HepG2 (cell line): ENCODE data around the gene GMPPA. TPM values are rescaled to one million over a fixed set of nuclear protein-coding genes. Genes with fewer than 3 reads are reported as not detected.

Experiments
- ATAC-seq: fragments of 200-7000 bp; cut with Tn5 transposase; 3 replicates; pipeline ENCODE4 v1.9.1; 2020; ENCODE audit warnings: mild to moderate bottlenecking, moderate library complexity
- BruUV-seq: library from RNA; stranded (reverse); fragments of 400-500 nt; replicated peaks from 2 replicates; lab custom pipeline; 2021; lab: Mats Ljungman, UMichigan
- CTCF ChIA-PET: fragments of 300-600 bp; formaldehyde crosslinking; extraction: SDS; loops from one replicate; lab custom pipeline; 2021; ENCODE audit warnings: low total read pairs, inconsistent platforms, low intra/inter-chr PET ratio; lab: Yijun Ruan, JAX
- POLR2A ChIA-PET: fragments of 350-600 bp; sonication (Branson Sonifier 250); formaldehyde crosslinking; loops from one replicate; lab custom pipeline; 2020; ENCODE audit warnings: antibody characterized with exemption, inconsistent platforms; lab: Yijun Ruan, JAX
- DNase-seq: peaks from one replicate; pipeline ENCODE4 v3.0.0-alpha.2; 2015; ENCODE audit warnings: low spot score
- FAIRE-seq: peaks from 3 replicates; lab custom pipeline; 2011; peaks lifted over from hg19 to GRCh38; lab: Jason Lieb, UNC
- H2AFZ ChIP-seq: one replicate; pipeline ENCODE4 v1.6.1; 2011; ENCODE audit warnings: low read length, inconsistent platforms
- H3K27ac ChIP-seq: fragments of 300-600 bp; 3 replicates; pipeline ENCODE4 v1.8.0; 2011; ENCODE audit warnings: mixed run types, mild to moderate bottlenecking, mixed read lengths, low read length, inconsistent platforms; ENCODE audit not compliant: insufficient read depth; ENCODE audit errors: extremely low read length
- H3K27me3 ChIP-seq, 2 experiments: fragments of 200-600 bp in 1 of 2; 2 replicates in 1 of 2; 3 replicates in 1 of 2; pipeline versions ENCODE4 v1.6.0 to v1.8.0; 2011; ENCODE audit warnings: low read length in 2 of 2, mild to moderate bottlenecking in 2 of 2, moderate library complexity in 2 of 2, inconsistent platforms in 1 of 2; ENCODE audit not compliant: insufficient read depth in 2 of 2, control insufficient read depth in 1 of 2
- H3K36me3 ChIP-seq, 2 experiments: fragments of 200-600 bp in 1 of 2; replicated peaks in 1 of 2; 2 replicates in 1 of 2; 3 replicates in 1 of 2; pipeline versions ENCODE4 v1.5.1 to v1.8.0; 2011; ENCODE audit warnings: low read length in 2 of 2, inconsistent platforms in 1 of 2; ENCODE audit not compliant: insufficient read depth in 2 of 2, control insufficient read depth in 1 of 2
- H3K4me1 ChIP-seq: 2 replicates; pipeline ENCODE4 v1.5.1; 2012; ENCODE audit warnings: low read length, inconsistent platforms; ENCODE audit not compliant: insufficient read depth
- H3K4me2 ChIP-seq: 2 replicates; pipeline ENCODE4 v1.6.0; 2011; ENCODE audit warnings: low read depth, low read length, inconsistent platforms
- H3K4me3 ChIP-seq, 3 experiments: fragments of 200-600 bp in 1 of 3; sonication (generic), shearing (Covaris generic) in 1 of 3; replicated peaks in 1 of 3; 2 replicates each; pipeline ENCODE4 v1.5.1; 2011 to 2016; ENCODE audit warnings: low read length in 3 of 3, inconsistent platforms in 2 of 3, low read depth in 2 of 3, mild to moderate bottlenecking in 2 of 3, control low read depth in 1 of 3, mixed read lengths in 1 of 3; ENCODE audit not compliant: insufficient read depth in 1 of 3
- H3K79me2 ChIP-seq: one replicate; pipeline ENCODE4 v1.6.1; 2011; ENCODE audit warnings: low read length, inconsistent platforms; ENCODE audit not compliant: insufficient read depth
- H3K9ac ChIP-seq: 2 replicates; pipeline ENCODE4 v1.6.0; 2011; ENCODE audit warnings: mild to moderate bottlenecking, low read depth, low read length, inconsistent platforms; ENCODE audit not compliant: insufficient read depth
- H3K9me3 ChIP-seq: 2 replicates; pipeline ENCODE4 v1.5.1; 2012; ENCODE audit warnings: mild to moderate bottlenecking, low read length
- H4K20me1 ChIP-seq: 2 replicates; pipeline ENCODE4 v1.6.0; 2011; ENCODE audit warnings: inconsistent platforms, mild to moderate bottlenecking, low read length, moderate library complexity; ENCODE audit not compliant: insufficient read depth
- EZH2 ChIP-seq: conservative IDR thresholded peaks from 2 replicates; pipeline ENCODE4 v1.6.1; 2012; ENCODE audit warnings: mild to moderate bottlenecking, low read depth, low read length, moderate library complexity
- FOSL2 ChIP-seq: sonication (generic); formaldehyde crosslinking; IDR thresholded peaks from 2 replicates; pipeline ENCODE4 v1.4.0; 2020; ENCODE audit warnings: missing genetic modification reagents
- MAFK ChIP-seq, 2 experiments: IDR thresholded peaks in 1 of 2; conservative IDR thresholded peaks in 1 of 2; 2 replicates each; pipeline ENCODE4 v1.6.1; 2011; ENCODE audit warnings: improper control_type of control experiment in 2 of 2, low read length in 2 of 2
- ZNF121 ChIP-seq: sonication (generic); formaldehyde crosslinking; IDR thresholded peaks from 2 replicates; pipeline ENCODE4 v1.5.0; 2020; ENCODE audit warnings: mild to moderate bottlenecking, missing genetic modification reagents
- ZNF367 ChIP-seq: sonication (generic); formaldehyde crosslinking; IDR thresholded peaks from 2 replicates; pipeline ENCODE4 v1.4.0; 2020; ENCODE audit warnings: missing genetic modification reagents, borderline replicate concordance
- WGBS: methylation state at CpG from one replicate; pipeline ENCODE4 v1.1.6; 2017; ENCODE audit warnings: low lambda C conversion rate; 5-methylcytosine and 5-hydroxymethylcytosine counted together
- in situ Hi-C: cut with HindIII; loops from 2 replicates; pipeline ENCODE4 v1.10.0; 2017; ENCODE audit warnings: low pct_unique_long_range_greater_than_20kb; ENCODE audit not compliant: extremely low pct_ligation_motif_present
- intact Hi-C: fragments of 100-400 bp; cut with micrococcal nuclease; formaldehyde crosslinking; loops from one replicate; pipeline ENCODE4 v1.10.0; 2022; ENCODE audit not compliant: unreplicated experiment
- polyA plus RNA-seq, 8 experiments: library from polyadenylated mRNA; depleted of rRNA in 3 of 8; stranded (reverse) in 7 of 8; unstranded in 1 of 8; fragments of >200 nt; fragmentation: Illumina TruSeq in 4 of 8; extraction: Trizol in 4 of 8; gene quantifications; 2 replicates each; pipeline versions ENCODE4 v1.2.1 to v1.2.3, GENCODE V29; 2011 to 2016; ENCODE audit warnings: low read depth in 4 of 8, missing spikeins in 1 of 8, mixed read lengths in 1 of 8; ENCODE audit not compliant: insufficient read depth in 1 of 8
- total RNA-seq, 5 experiments: library from RNA; depleted of rRNA; stranded (reverse); fragments of >200 nt; fragmentation: Illumina TruSeq; extraction: Trizol; gene quantifications; 2 replicates each; pipeline ENCODE4 v1.2.3, GENCODE V29; 2016; ENCODE audit warnings: low read depth in 1 of 5

GMPPA gene
- total and polyA plus RNA-seq, 2 of the 13 experiments (the other 11 are each of a cell fraction or from before 2014, with no cell fraction given): 81.1 to 106 TPM

DNA sequence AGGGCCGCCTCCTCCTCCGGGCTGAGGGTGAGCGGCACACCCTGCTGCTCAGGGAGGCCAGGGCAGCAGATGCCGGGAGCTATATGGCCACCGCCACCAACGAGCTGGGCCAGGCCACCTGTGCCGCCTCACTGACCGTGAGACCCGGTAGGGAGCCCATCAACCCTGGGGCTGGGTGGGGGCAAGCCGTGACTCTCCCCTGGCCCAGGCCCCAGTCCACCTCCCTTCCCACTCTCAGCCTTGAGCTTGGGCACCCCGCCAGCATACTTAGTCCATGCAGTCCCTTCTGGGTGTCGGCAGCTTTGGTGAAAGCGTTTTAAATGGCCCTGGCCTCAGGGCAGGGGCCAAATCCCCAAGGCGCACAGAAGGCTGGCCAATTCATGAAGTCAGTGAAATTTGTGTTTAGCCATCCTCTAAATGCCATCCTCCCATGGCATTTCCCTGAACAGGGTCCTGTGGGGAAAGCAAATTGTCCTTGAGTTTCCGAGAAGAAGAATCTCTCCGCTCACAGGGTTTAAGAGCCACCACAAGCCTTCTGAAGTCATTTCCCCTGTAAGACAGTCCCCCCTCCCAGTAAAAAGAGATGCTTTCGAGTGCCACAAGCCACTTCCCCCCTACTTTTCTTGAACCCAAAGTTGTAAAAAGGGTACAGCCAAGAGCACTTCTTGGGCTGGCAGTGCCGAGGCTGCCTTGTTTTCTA is 46.9 kb upstream of the GMPPA start:
- CTCF ChIA-PET: no interaction called here
- BruUV-seq: no TSS peak
- Histone ChIP-seq H3K79me2 (no peaks in the 10 kb centered on the region), H3K4me2 (no peak overlapping the region), H4K20me1 (no peaks in the 10 kb centered on the region), H3K4me1 (no peaks in the 10 kb centered on the region), H3K27ac (no peak overlapping the region), H2AFZ (no peak overlapping the region), H3K9me3 (no peaks in the 10 kb centered on the region), H3K4me3 (no peak overlapping the region), H3K27me3 (peaks cover 43 to 88% of the 10 kb centered on the region in 2 experiments), H3K36me3 (no peaks in the 10 kb centered on the region), H3K9ac (no peak overlapping the region)
- DNase-seq: no peak
- WGBS: 25% methylated on average over 9 of the region's 18 CpGs
- in situ Hi-C loops: no loop called here
- POLR2A ChIA-PET: no interaction called here
- TF ChIP-seq MAFK (conservative IDR thresholded peaks at IDR 0.05 in 1 of 2, IDR thresholded peaks at IDR 0.05 in 1 of 2; ENCODE audit: low read length in 2 of 2) (no peak), ZNF367 (no peak)
- ATAC-seq: no peak
- intact Hi-C loops: loop anchor here (1.0 kb wide), 1 partner anchor 42 kb away; no protein-coding TSS in a partner anchor
- no peak for FAIRE-seq

DNA sequence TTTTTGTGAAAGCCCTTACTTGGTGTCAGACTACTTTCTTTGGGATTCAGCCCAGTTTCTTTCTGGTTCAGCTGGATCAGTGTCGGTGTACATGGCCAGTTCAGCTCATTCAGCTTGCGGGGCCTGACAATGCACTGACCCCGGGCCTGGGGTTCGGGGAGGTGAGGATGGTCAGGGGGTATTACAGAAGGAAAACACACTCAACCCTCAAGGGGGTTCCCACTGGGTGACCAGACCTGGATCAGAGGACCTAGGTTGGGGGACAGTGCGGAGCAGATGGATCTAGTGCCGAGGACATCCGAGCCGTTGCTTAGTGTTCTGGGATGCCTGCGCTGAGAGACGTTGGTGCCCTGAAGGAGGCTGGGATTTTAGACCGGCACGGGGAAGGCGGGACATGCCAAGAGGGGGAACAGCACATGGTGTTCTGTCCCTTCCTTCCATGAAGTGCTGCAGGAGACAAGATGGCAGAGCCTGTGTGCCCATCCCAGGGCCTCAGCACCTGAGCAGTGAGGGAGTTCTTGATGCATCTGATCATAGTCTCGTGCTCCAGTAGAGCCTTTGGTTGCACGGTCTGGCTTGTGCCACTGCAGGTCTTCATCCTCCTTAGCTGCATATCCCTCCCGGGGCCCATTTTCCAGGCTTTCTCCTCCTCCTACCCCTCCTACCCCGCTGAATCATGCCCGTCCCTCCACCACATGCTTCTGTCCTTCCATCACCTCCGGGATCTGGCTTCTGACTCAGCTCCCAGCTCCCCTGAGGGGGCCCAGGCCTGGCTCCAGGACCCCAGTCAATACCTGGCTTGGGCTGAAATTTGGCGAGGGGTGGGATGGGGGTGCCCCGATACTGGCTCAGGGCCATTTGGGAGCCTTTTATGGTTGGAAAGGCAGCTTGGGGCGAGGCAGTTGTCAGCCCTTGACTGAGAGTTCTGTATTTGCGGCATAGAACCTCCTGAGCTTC is 46.1 kb upstream of the GMPPA start:
- no TSS peak for BruUV-seq
- no peak for FAIRE-seq
- H3K4me1 ChIP-seq: no peaks in the 10 kb centered on the region
- CTCF ChIA-PET: no interaction called here
- ATAC-seq: no peak
- H3K9me3 ChIP-seq: no peaks in the 10 kb centered on the region
- H3K4me2 ChIP-seq: no peak overlapping the region
- POLR2A ChIA-PET: interaction anchor here (0.9 kb wide), 1 partner anchor 11 kb away, joined by 3 read pairs; no protein-coding TSS in a partner anchor
- TF ChIP-seq EZH2 (peak; percentile 67), ZNF121 (CRISPR knock-in tag) (no peak), FOSL2 (CRISPR knock-in tag) (peak; percentile 55)
- TF ChIP-seq, all 625 proteins: peak for 2
- intact Hi-C loops: no loop called here
- no peak overlapping the region for H3K9ac ChIP-seq
- no peak overlapping the region for H2AFZ ChIP-seq
- no peaks in the 10 kb centered on the region for H4K20me1 ChIP-seq
- in situ Hi-C loops: no loop called here
- H3K4me3 ChIP-seq: no peak overlapping the region
- no peak for DNase-seq
- H3K27me3 ChIP-seq: peaks cover 39 to 88% of the 10 kb centered on the region in 2 experiments
- no peaks in the 10 kb centered on the region for H3K36me3 ChIP-seq
- no peak overlapping the region for H3K27ac ChIP-seq
- H3K79me2 ChIP-seq: no peaks in the 10 kb centered on the region
- WGBS: 11% methylated on average over 20 of the region's 23 CpGs
